H9 (cell line): Measurements from ENCODE around the gene STAT1. TPM values are rescaled to one million over a fixed set of nuclear protein-coding genes. Genes with fewer than 3 reads are reported as not detected.
A peak's percentile ranks its signal among the peaks of the same experiment; 100 is the strongest.

ENCODE experiments used
- DNase-seq: peaks from one replicate; pipeline ENCODE4 v3.0.0-alpha.2; 2017
- H2AFZ ChIP-seq: one replicate; pipeline ENCODE4 v1.6.1; 2013; ENCODE audit warnings: mild to moderate bottlenecking, low read length, control low read depth, moderate library complexity
- H2AK5ac ChIP-seq: 2 replicates; pipeline ENCODE4 v1.6.1; 2013; ENCODE audit warnings: low read length, control low read depth, mixed read lengths; ENCODE audit not compliant: insufficient read length
- H2BK120ac ChIP-seq: one replicate; pipeline ENCODE4 v1.6.1; 2013; ENCODE audit warnings: low read depth, mild to moderate bottlenecking, low read length, control low read depth, inconsistent platforms; ENCODE audit not compliant: poor library complexity, severe bottlenecking
- H2BK12ac ChIP-seq: 2 replicates; pipeline ENCODE4 v1.6.1; 2013; ENCODE audit warnings: low read length, control low read depth, mixed read lengths, low read depth; ENCODE audit not compliant: insufficient read length
- H2BK15ac ChIP-seq: 2 replicates; pipeline ENCODE4 v1.6.1; 2013; ENCODE audit warnings: low read depth, low read length, control low read depth
- H2BK20ac ChIP-seq: one replicate; pipeline ENCODE4 v1.6.1; 2013; ENCODE audit warnings: low read depth, mild to moderate bottlenecking, low read length, control low read depth, inconsistent platforms; ENCODE audit not compliant: poor library complexity, severe bottlenecking
- H2BK5ac ChIP-seq: 2 replicates; pipeline ENCODE4 v1.6.1; 2013; ENCODE audit warnings: low read length, control low read depth, mixed read lengths; ENCODE audit not compliant: insufficient read length
- H3K14ac ChIP-seq: 2 replicates; pipeline ENCODE4 v1.6.1; 2013; ENCODE audit warnings: low read length, control low read depth; ENCODE audit not compliant: insufficient read depth
- H3K18ac ChIP-seq: 2 replicates; pipeline ENCODE4 v1.6.1; 2013; ENCODE audit warnings: low read depth, mild to moderate bottlenecking, mixed read lengths, low read length, control low read depth; ENCODE audit not compliant: insufficient read length
- H3K23ac ChIP-seq: 2 replicates; pipeline ENCODE4 v1.6.1; 2013; ENCODE audit warnings: low read length, control low read depth, mixed read lengths, low read depth; ENCODE audit not compliant: insufficient read length
- H3K23me2 ChIP-seq: 2 replicates; pipeline ENCODE4 v1.6.1; 2013; ENCODE audit warnings: low read depth, mild to moderate bottlenecking, mixed read lengths, low read length, control low read depth; ENCODE audit not compliant: insufficient read length, poor library complexity, severe bottlenecking
- H3K27ac ChIP-seq: 2 replicates; pipeline ENCODE4 v1.5.1; 2013; ENCODE audit warnings: low read length, control low read depth, mixed read lengths, low read depth; ENCODE audit not compliant: insufficient read length
- H3K27me3 ChIP-seq: 2 replicates; pipeline ENCODE4 v1.6.1; 2013; ENCODE audit warnings: low read length, control low read depth, inconsistent platforms; ENCODE audit not compliant: insufficient read depth
- H3K4ac ChIP-seq: 2 replicates; pipeline ENCODE4 v1.6.1; 2013; ENCODE audit warnings: low read depth, mild to moderate bottlenecking, control low read depth, inconsistent platforms, low read length, moderate library complexity
- H3K4me1 ChIP-seq: 2 replicates; pipeline ENCODE4 v1.6.1; 2013; ENCODE audit warnings: low read length, control low read depth, inconsistent platforms; ENCODE audit not compliant: insufficient read depth
- H3K4me2 ChIP-seq: 2 replicates; pipeline ENCODE4 v1.6.1; 2013; ENCODE audit warnings: low read length, control low read depth, mixed read lengths; ENCODE audit not compliant: insufficient read length, insufficient read depth
- H3K56ac ChIP-seq: 2 replicates; pipeline ENCODE4 v1.6.1; 2013; ENCODE audit warnings: low read depth, mild to moderate bottlenecking, mixed read lengths, low read length, control low read depth; ENCODE audit not compliant: insufficient read length
- H3K79me1 ChIP-seq: 2 replicates; pipeline ENCODE4 v1.6.1; 2013; ENCODE audit warnings: low read depth, mild to moderate bottlenecking, moderate library complexity, low read length, control low read depth, inconsistent platforms; ENCODE audit not compliant: insufficient read depth, poor library complexity, severe bottlenecking
- H3K79me2 ChIP-seq: 2 replicates; pipeline ENCODE4 v1.6.1; 2013; ENCODE audit warnings: low read length, control low read depth, inconsistent platforms; ENCODE audit not compliant: insufficient read depth
- H3K9ac ChIP-seq: 2 replicates; pipeline ENCODE4 v1.6.1; 2013; ENCODE audit warnings: low read length, control low read depth, mixed read lengths; ENCODE audit not compliant: insufficient read length; ENCODE audit errors: extremely low read depth
- H3K9me3 ChIP-seq: one replicate; pipeline ENCODE4 v1.6.1; 2013; ENCODE audit warnings: low read depth, low read length, inconsistent platforms; ENCODE audit not compliant: control insufficient read depth
- H3T11ph ChIP-seq: one replicate; pipeline ENCODE4 v1.6.1; 2013; ENCODE audit warnings: mild to moderate bottlenecking, low read length, control low read depth, inconsistent platforms
- H4K20me1 ChIP-seq: one replicate; pipeline ENCODE4 v1.6.1; 2013; ENCODE audit not compliant: control insufficient read depth, insufficient read length, insufficient read depth
- H4K5ac ChIP-seq: 2 replicates; pipeline ENCODE4 v1.6.1; 2013; ENCODE audit warnings: low read depth, mild to moderate bottlenecking, mixed read lengths, low read length, control low read depth; ENCODE audit not compliant: insufficient read length
- H4K8ac ChIP-seq: replicated peaks from 2 replicates; pipeline ENCODE4 v1.6.1; 2013; ENCODE audit warnings: low read length, control low read depth, mixed read lengths, low read depth; ENCODE audit not compliant: insufficient read length
- H4K91ac ChIP-seq: 2 replicates; pipeline ENCODE4 v1.6.1; 2013; ENCODE audit warnings: low read depth, mild to moderate bottlenecking, moderate library complexity, mixed read lengths, low read length, control low read depth; ENCODE audit not compliant: insufficient read length
- H3K27ac Mint-ChIP-seq, 3 experiments: 2 replicates in 2 of 3; 3 replicates in 1 of 3; pipeline ENCODE4 v1.8.0; 2020 to 2021; ENCODE audit warnings: mixed read lengths in 3 of 3, mild to moderate bottlenecking in 1 of 3, moderate library complexity in 1 of 3
- H3K27me3 Mint-ChIP-seq: 2 replicates; pipeline ENCODE4 v1.8.0; 2021; ENCODE audit warnings: low read depth, mild to moderate bottlenecking, moderate library complexity, mixed read lengths
- H3K36me3 Mint-ChIP-seq, 3 experiments: 2 replicates in 2 of 3; 3 replicates in 1 of 3; pipeline ENCODE4 v1.8.0; 2020 to 2021; ENCODE audit warnings: low read depth in 3 of 3, mixed read lengths in 3 of 3; ENCODE audit not compliant: insufficient read depth in 1 of 3
- H3K4me1 Mint-ChIP-seq, 2 experiments: 2 replicates each; pipeline ENCODE4 v1.8.0; 2020; ENCODE audit warnings: mixed read lengths in 2 of 2
- H3K4me3 Mint-ChIP-seq, 2 experiments: 2 replicates in 1 of 2; 3 replicates in 1 of 2; pipeline ENCODE4 v1.8.0; 2020 to 2021; ENCODE audit warnings: mild to moderate bottlenecking in 2 of 2, mixed read lengths in 2 of 2, moderate library complexity in 1 of 2
- H3K9me3 Mint-ChIP-seq, 2 experiments: 2 replicates in 1 of 2; 3 replicates in 1 of 2; pipeline ENCODE4 v1.8.0; 2020; ENCODE audit warnings: mild to moderate bottlenecking in 2 of 2, mixed read lengths in 2 of 2, moderate library complexity in 1 of 2
- WGBS: extraction: QIAGEN DNeasy Blood & Tissue Kit; methylation state at CpG from one replicate; pipeline ENCODE4 v1.1.7; 2013; ENCODE audit warnings: missing lambda C conversion rate, low lambda C conversion rate, mixed read lengths; ENCODE audit not compliant: insufficient read length; ENCODE audit errors: extremely low coverage; 5-methylcytosine and 5-hydroxymethylcytosine counted together
- total RNA-seq: library from RNA; stranded (reverse); gene quantifications from 2 replicates; pipeline ENCODE4 v1.2.1, GENCODE V29; 2021
- TF ChIP-seq, protein P1 (sequence below): fragments of 200-600 bp; sonication (generic); conservative IDR thresholded peaks from 3 replicates; pipeline ENCODE4 v1.8.0; 2021; ENCODE audit warnings: antibody characterized with exemption, mild to moderate bottlenecking

Gene STAT1
- total RNA-seq, 1 experiment from 2014 or later, result 48.1 TPM

DNA sequence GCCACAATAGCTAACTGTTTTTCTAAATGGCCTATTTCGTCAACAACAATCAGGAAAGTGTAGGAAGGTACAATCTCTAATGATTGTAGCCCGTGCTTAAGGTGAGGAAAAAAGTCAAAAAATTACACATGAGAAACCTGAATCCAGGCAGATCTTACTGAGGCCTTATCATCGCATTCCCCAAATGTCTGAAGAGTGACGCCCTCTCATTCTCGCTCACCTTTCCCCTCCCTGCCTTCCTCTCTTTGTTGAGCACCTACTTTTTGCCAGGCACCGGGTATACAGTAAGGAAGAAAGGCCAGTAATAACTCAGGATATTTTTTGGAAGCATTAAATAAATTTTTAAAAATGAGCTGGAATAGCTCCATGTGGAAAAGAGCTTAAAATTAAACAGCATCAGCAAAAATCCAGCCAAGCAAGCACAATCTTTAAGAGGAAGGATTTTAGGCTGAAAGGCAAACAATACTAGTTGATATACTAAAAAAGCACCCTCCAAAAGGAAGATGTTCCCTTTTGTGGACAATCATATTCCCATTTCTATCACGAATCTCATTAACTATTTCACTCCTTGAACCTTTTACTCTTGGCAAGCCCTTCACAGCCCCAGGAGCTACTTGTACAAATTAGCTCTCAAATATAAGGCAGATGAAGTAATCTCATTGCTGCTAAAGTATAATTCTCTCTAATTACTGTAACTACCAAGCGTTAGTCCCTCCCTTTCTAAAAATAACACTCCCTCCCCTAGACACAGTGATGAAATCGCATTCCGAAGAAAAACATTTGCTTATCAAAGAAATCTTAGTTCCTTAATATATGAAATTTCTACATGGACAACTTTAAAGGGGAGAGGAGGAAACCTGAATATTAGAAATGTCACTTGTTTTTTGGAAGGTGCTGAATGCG lies 40.0 kb downstream of the STAT1 start:
- no CpG with 5 or more reads among the region's 11 CpGs for WGBS
- TF ChIP-seq, protein P1, sequence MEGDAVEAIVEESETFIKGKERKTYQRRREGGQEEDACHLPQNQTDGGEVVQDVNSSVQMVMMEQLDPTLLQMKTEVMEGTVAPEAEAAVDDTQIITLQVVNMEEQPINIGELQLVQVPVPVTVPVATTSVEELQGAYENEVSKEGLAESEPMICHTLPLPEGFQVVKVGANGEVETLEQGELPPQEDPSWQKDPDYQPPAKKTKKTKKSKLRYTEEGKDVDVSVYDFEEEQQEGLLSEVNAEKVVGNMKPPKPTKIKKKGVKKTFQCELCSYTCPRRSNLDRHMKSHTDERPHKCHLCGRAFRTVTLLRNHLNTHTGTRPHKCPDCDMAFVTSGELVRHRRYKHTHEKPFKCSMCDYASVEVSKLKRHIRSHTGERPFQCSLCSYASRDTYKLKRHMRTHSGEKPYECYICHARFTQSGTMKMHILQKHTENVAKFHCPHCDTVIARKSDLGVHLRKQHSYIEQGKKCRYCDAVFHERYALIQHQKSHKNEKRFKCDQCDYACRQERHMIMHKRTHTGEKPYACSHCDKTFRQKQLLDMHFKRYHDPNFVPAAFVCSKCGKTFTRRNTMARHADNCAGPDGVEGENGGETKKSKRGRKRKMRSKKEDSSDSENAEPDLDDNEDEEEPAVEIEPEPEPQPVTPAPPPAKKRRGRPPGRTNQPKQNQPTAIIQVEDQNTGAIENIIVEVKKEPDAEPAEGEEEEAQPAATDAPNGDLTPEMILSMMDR, result no peak
- Histone ChIP-seq H3K79me1 (no peaks in the 10 kb centered on the region), H3K9ac (no peak overlapping the region), H2BK12ac (no peak overlapping the region), H4K8ac (no peak overlapping the region), H3K79me2 (no peaks in the 10 kb centered on the region), H4K20me1 (no peaks in the 10 kb centered on the region), H2AFZ (no peak overlapping the region), H3K9me3 (no peaks in the 10 kb centered on the region), H3K23me2 (peaks cover 3% of the 10 kb centered on the region), H4K5ac (no peak overlapping the region), H3K27me3 (no peaks in the 10 kb centered on the region), H3K4me1 (no peaks in the 10 kb centered on the region), H3T11ph (no peak overlapping the region), H3K56ac (no peak overlapping the region), H3K4me2 (no peak overlapping the region), H3K4ac (no peak overlapping the region), H2BK20ac (no peak overlapping the region), H3K27ac (no peak overlapping the region), H2BK120ac (no peak overlapping the region), H2AK5ac (no peak overlapping the region), H2BK15ac (no peak overlapping the region), H3K14ac (no peak overlapping the region), H4K91ac (no peak overlapping the region), H2BK5ac (no peak overlapping the region), H3K18ac (no peak overlapping the region), H3K23ac (no peak overlapping the region)
- DNase-seq, result no peak
- Mint-ChIP-seq H3K4me3 (no peak overlapping the region), H3K27me3 (no peaks in the 10 kb centered on the region), H3K9me3 (no peaks in the 10 kb centered on the region), H3K4me1 (no peaks in the 10 kb centered on the region), H3K36me3 (peaks cover 36 to 93% (median 89%) of the 10 kb centered on the region in 3 experiments; a peak in 6 of 7 replicates), H3K27ac (peak overlapping the region in 1 of 3 experiments; percentile 62; a peak in 2 of 7 replicates)
